ENCODE measurements around the gene SEMA3A.

- TF ChIP-seq CTCF (IDR thresholded peaks at IDR 0.05) = no peak
- no peak for TF ChIP-seq POLR2A (IDR thresholded peaks at IDR 0.05; ENCODE audit: low read depth)
Measured at GRCh38 chr7:83984591-83984990, 210.0 kb downstream of the SEMA3A start.
